Liver (tissue), 9 donors: Measurements from ENCODE around the gene TMEM61. TPM values are rescaled to one million over a fixed set of nuclear protein-coding genes. Genes with fewer than 3 reads are reported as not detected.

Experiments used
- DNase-seq: peaks from one replicate; pipeline ENCODE4 v3.0.0-alpha.2; 2017; ENCODE audit warnings: low spot score
- H3K27ac ChIP-seq, 2 donors: one replicate each; pipeline ENCODE4 v1.7.0; 2013; ENCODE audit warnings: inconsistent platforms in 2 of 2, low read length in 2 of 2, control low read depth in 1 of 2, low read depth in 1 of 2, mild to moderate bottlenecking in 1 of 2
- H3K27me3 ChIP-seq, 4 donors: one replicate each; pipeline versions ENCODE4 v1.6.1 to v1.7.0; 2013; ENCODE audit warnings: low read length in 3 of 4, inconsistent platforms in 1 of 4, mild to moderate bottlenecking in 1 of 4, moderate library complexity in 1 of 4; ENCODE audit not compliant: control insufficient read depth in 4 of 4, insufficient read depth in 4 of 4
- H3K36me3 ChIP-seq, 4 donors: one replicate each; pipeline versions ENCODE4 v1.6.1 to v1.7.0; 2013; ENCODE audit warnings: low read length in 3 of 4, mild to moderate bottlenecking in 3 of 4, low read depth in 1 of 4, moderate library complexity in 1 of 4; ENCODE audit not compliant: control insufficient read depth in 4 of 4, insufficient read depth in 3 of 4
- H3K4me1 ChIP-seq, 4 donors: one replicate each; pipeline versions ENCODE4 v1.6.1 to v1.7.0; 2013; ENCODE audit warnings: low read length in 3 of 4, mild to moderate bottlenecking in 3 of 4, moderate library complexity in 1 of 4; ENCODE audit not compliant: control insufficient read depth in 4 of 4, insufficient read depth in 4 of 4
- H3K4me3 ChIP-seq, 3 donors: one replicate each; pipeline versions ENCODE4 v1.6.1 to v1.7.0; 2013; ENCODE audit warnings: low read length in 3 of 3, control low read depth in 1 of 3, low read depth in 1 of 3, mild to moderate bottlenecking in 1 of 3
- H3K9ac ChIP-seq, 2 donors: one replicate each; pipeline ENCODE4 v1.7.0; 2013; ENCODE audit warnings: low read length in 2 of 2, mild to moderate bottlenecking in 2 of 2, moderate library complexity in 2 of 2, control low read depth in 1 of 2, low read depth in 1 of 2
- H3K9me3 ChIP-seq, 4 donors: one replicate each; pipeline versions ENCODE4 v1.6.1 to v1.7.0; 2013; ENCODE audit warnings: low read length in 3 of 4; ENCODE audit not compliant: control insufficient read depth in 4 of 4
- CTCF ChIP-seq: fragments of 150-350 bp; IDR thresholded peaks from 2 replicates; pipeline ENCODE4 v1.5.1; 2017; ENCODE audit warnings: improper control_type of control experiment, low read depth, low read length; ENCODE audit not compliant: missing input control
- FOXA2 ChIP-seq: IDR thresholded peaks from 2 replicates; pipeline ENCODE4 v1.6.1; 2016; ENCODE audit warnings: antibody characterized with exemption
- GABPA ChIP-seq, 2 donors: IDR thresholded peaks in 1 of 2; conservative IDR thresholded peaks in 1 of 2; 2 replicates each; pipeline ENCODE4 v1.6.1; 2016; ENCODE audit warnings: antibody characterized with exemption in 2 of 2, mild to moderate bottlenecking in 1 of 2, moderate library complexity in 1 of 2
- HNF4A ChIP-seq, 2 donors: conservative IDR thresholded peaks; 2 replicates each; pipeline ENCODE4 v1.6.1; 2016; ENCODE audit warnings: antibody characterized with exemption in 2 of 2, mild to moderate bottlenecking in 2 of 2
- JUND ChIP-seq, 2 donors: IDR thresholded peaks; 2 replicates each; pipeline ENCODE4 v1.6.1; 2016; ENCODE audit warnings: antibody characterized with exemption in 2 of 2
- RXRA ChIP-seq, 2 donors: IDR thresholded peaks; 2 replicates each; pipeline ENCODE4 v1.6.1; 2017 to 2018; ENCODE audit warnings: antibody characterized with exemption in 2 of 2, mild to moderate bottlenecking in 1 of 2
- SP1 ChIP-seq: IDR thresholded peaks from 2 replicates; pipeline ENCODE4 v1.6.1; 2018; ENCODE audit warnings: antibody characterized with exemption, mild to moderate bottlenecking
- TAF1 ChIP-seq: conservative IDR thresholded peaks from 2 replicates; pipeline ENCODE4 v1.6.1; 2016; ENCODE audit warnings: antibody characterized with exemption, mild to moderate bottlenecking
- ZBTB33 ChIP-seq: IDR thresholded peaks from 2 replicates; pipeline ENCODE4 v1.6.1; 2016; ENCODE audit warnings: antibody characterized with exemption
- WGBS: extraction: QIAGEN DNeasy Blood & Tissue Kit; methylation state at CpG from one replicate; pipeline ENCODE4 v1.1.7; 2013; 5-methylcytosine and 5-hydroxymethylcytosine counted together
- polyA plus RNA-seq, 2 donors: library from polyadenylated mRNA; stranded (reverse) in 1 of 2; unstranded in 1 of 2; fragments of 200-250 nt in 1 of 2; fragments of >200 nt in 1 of 2; fragmentation: Nextera tagmentation in 1 of 2; extraction: Ambion mirVana in 1 of 2; gene quantifications; one replicate each; pipeline versions ENCODE4 v1.2.1 to v1.2.3, GENCODE V29; 2013 to 2015
- total RNA-seq, 2 donors: library from RNA; depleted of rRNA; stranded (reverse); fragments of >200 nt; gene quantifications; one replicate each; pipeline ENCODE4 v1.2.3, GENCODE V29; 2014
- TF ChIP-seq, protein P1 (sequence below): IDR thresholded peaks from 2 replicates; pipeline ENCODE4 v1.6.1; 2016; ENCODE audit warnings: antibody characterized with exemption, mild to moderate bottlenecking
- donor health status: healthy.
- donor health status: healthy.
- donor health status: healthy.
- donor health status: healthy.
- donor health status: healthy.

Gene TMEM61
- total and polyA plus RNA-seq, 4 donors, result not detected

DNA sequence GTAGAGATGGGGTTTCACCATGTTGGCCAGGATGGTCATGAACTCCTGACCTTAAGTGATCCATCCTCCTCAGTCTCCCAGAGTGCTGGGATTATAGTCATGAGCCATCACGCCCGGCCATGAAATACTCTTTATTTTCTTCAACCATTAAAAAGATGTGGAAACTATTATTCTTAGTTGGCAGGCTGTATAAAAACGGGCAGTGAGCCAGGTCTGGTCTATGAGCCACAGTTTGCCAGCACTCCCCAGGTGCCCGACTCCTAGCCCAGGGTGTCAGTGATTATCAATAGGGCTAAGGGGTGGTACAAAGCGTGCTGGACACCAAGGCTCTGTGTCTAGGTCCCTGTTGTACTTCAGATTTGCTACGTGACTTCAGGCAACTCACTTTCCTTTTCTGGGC is 3.7 kb upstream of the TMEM61 start (continued):
- TF ChIP-seq, protein P1, sequence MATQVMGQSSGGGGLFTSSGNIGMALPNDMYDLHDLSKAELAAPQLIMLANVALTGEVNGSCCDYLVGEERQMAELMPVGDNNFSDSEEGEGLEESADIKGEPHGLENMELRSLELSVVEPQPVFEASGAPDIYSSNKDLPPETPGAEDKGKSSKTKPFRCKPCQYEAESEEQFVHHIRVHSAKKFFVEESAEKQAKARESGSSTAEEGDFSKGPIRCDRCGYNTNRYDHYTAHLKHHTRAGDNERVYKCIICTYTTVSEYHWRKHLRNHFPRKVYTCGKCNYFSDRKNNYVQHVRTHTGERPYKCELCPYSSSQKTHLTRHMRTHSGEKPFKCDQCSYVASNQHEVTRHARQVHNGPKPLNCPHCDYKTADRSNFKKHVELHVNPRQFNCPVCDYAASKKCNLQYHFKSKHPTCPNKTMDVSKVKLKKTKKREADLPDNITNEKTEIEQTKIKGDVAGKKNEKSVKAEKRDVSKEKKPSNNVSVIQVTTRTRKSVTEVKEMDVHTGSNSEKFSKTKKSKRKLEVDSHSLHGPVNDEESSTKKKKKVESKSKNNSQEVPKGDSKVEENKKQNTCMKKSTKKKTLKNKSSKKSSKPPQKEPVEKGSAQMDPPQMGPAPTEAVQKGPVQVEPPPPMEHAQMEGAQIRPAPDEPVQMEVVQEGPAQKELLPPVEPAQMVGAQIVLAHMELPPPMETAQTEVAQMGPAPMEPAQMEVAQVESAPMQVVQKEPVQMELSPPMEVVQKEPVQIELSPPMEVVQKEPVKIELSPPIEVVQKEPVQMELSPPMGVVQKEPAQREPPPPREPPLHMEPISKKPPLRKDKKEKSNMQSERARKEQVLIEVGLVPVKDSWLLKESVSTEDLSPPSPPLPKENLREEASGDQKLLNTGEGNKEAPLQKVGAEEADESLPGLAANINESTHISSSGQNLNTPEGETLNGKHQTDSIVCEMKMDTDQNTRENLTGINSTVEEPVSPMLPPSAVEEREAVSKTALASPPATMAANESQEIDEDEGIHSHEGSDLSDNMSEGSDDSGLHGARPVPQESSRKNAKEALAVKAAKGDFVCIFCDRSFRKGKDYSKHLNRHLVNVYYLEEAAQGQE, result no peak

GRCh38 chr1:54977533-54978297 is 2.7 kb upstream of the TMEM61 start:
- TF ChIP-seq GABPA (IDR thresholded peaks at IDR 0.05 in 1 of 2, conservative IDR thresholded peaks at IDR 0.05 in 1 of 2) (no peak), HNF4A (conservative IDR thresholded peaks at IDR 0.05) (no peak), CTCF (no peak)
- Histone ChIP-seq H3K27me3 (peaks cover 0 to 5% (median 0%) of the 10 kb centered on the region in 4 donors), H3K4me1 (peaks cover 0 to 5% (median 2%) of the 10 kb centered on the region in 4 donors), H3K36me3 (no peaks in the 10 kb centered on the region), H3K4me3 (no peak overlapping the region), H3K27ac (no peak overlapping the region), H3K9ac (no peak overlapping the region), H3K9me3 (no peaks in the 10 kb centered on the region)
- no peak for DNase-seq
- WGBS, result 96% methylated on average over 5 of the region's 5 CpGs

DNA sequence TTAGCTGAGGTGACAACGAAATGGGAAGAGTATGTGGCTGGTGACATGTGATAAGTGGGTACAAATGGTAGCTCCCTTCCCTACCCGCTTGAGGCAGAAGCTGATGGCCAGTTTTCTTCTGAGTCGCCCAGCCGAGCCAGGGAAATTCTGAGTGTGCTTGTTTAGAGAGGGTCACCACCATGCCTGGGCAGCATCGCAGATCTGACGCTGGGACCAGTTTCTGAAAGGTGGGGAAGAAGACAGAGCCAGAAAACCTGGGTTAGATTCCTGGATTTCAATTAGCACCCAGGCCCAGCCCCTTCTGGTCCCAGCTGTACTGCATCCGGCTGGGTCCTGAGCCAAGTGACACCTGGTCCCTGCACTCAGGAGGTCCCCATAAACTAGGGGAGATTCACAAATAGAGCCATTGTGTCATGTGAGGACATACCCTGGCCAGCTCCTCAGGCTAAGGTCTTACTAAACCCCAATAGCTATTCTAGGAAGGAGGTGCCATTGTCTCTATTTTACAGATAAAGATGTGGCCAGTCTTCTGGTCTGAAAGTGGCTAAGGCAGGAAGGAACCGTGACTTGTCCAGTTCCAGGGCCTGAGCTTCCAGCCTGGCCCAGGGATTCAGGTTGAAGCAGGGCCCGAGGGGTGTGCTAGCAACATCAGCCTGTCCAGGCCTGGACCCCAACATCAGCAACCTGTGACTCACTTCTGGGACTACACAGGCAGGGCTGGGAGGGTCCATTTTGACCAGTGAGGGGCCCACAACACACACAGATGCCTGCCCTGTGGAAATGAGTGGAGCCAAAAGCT is 1.7 kb upstream of the TMEM61 start:
- no peak overlapping the region for H3K4me3 ChIP-seq
- H3K9ac ChIP-seq, result no peak overlapping the region
- no peak for DNase-seq
- H3K27ac ChIP-seq, result no peak overlapping the region
- no peaks in the 10 kb centered on the region for H3K9me3 ChIP-seq
- no peak for TF ChIP-seq JUND (IDR thresholded peaks at IDR 0.05)
- no peak for TF ChIP-seq GABPA (IDR thresholded peaks at IDR 0.05 in 1 of 2, conservative IDR thresholded peaks at IDR 0.05 in 1 of 2)
- no peak for TF ChIP-seq HNF4A (conservative IDR thresholded peaks at IDR 0.05)
- no peak for TF ChIP-seq SP1
- TF ChIP-seq FOXA2, result no peak
- TF ChIP-seq ZBTB33, result no peak
- no peak for TF ChIP-seq TAF1
- no peak for TF ChIP-seq RXRA (IDR thresholded peaks at IDR 0.05)
- H3K27me3 ChIP-seq, result peaks cover 0 to 5% (median 0%) of the 10 kb centered on the region in 4 donors
- peaks cover 0 to 5% (median 2%) of the 10 kb centered on the region in 4 donors for H3K4me1 ChIP-seq
- 95% methylated on average over 9 of the region's 9 CpGs for WGBS
- H3K36me3 ChIP-seq, result no peaks in the 10 kb centered on the region
